GM13977 (cell line): Measurements from ENCODE around the gene ETFA.

Experiments
- DNase-seq: peaks from one replicate; pipeline ENCODE4 v3.0.0; 2012; ENCODE audit warnings: low spot score
- CTCF ChIP-seq: IDR thresholded peaks from 2 replicates; pipeline ENCODE4 v1.5.1; 2012; ENCODE audit warnings: mild to moderate bottlenecking, control low read depth; ENCODE audit not compliant: insufficient read depth; ENCODE audit errors: extremely low read depth, missing control alignments
- in situ Hi-C: fragments of 300-500 bp; cut with MboI; formaldehyde crosslinking; loops from one replicate; pipeline ENCODE4 v1.12.0; 2022; ENCODE audit warnings: low sequenced_read_pairs, low pct_unique_long_range_greater_than_20kb, mixed read lengths, inconsistent platforms; ENCODE audit not compliant: unreplicated experiment

ETFA gene

GRCh38 chr15:76221085-76221767, 90.0 kb downstream of the ETFA start:
- no peak for TF ChIP-seq CTCF
- no peak for DNase-seq
- in situ Hi-C loops = no loop called here

GRCh38 chr15:76217882-76218217, 93.4 kb downstream of the ETFA start:
- no peak for TF ChIP-seq CTCF
- DNase-seq = no peak
- in situ Hi-C loops = no loop called here

GRCh38 chr15:76217029-76217881, 94.0 kb downstream of the ETFA start:
- TF ChIP-seq CTCF = no peak
- in situ Hi-C loops = no loop called here
- DNase-seq = no peak

- no peak for TF ChIP-seq CTCF
- DNase-seq = no peak
- in situ Hi-C loops = no loop called here
Measured at GRCh38 chr15:76215634-76216033, 95.6 kb downstream of the ETFA start.

GRCh38 chr15:76209942-76210341, 101.3 kb downstream of the ETFA start:
- DNase-seq = no peak
- no peak for TF ChIP-seq CTCF
- in situ Hi-C loops = no loop called here

GRCh38 chr15:76209523-76209922, 101.7 kb downstream of the ETFA start:
- no peak for DNase-seq
- TF ChIP-seq CTCF = no peak
- in situ Hi-C loops = no loop called here
